Spleen (tissue), 11 donors: Measurements from ENCODE around the gene EML2. TPM values are rescaled to one million over a fixed set of nuclear protein-coding genes. Genes with fewer than 3 reads are reported as not detected.

ENCODE experiments used
- DNase-seq: peaks from one replicate; pipeline ENCODE4 v3.0.0-alpha.2; 2020
- H3K27ac ChIP-seq, 8 donors: fragments of 200-600 bp; sonication (generic) in 7 of 8; 1 replicate in 4 of 8; 2 replicates in 4 of 8; pipeline versions ENCODE4 v1.5.0 to v1.8.0; 2016 to 2021; ENCODE audit warnings: inconsistent platforms in 4 of 8, mild to moderate bottlenecking in 4 of 8, moderate library complexity in 1 of 8
- H3K27me3 ChIP-seq, 7 donors: fragments of 200-600 bp; sonication (generic) in 6 of 7; replicated peaks in 1 of 7; 1 replicate in 4 of 7; 2 replicates in 3 of 7; pipeline versions ENCODE4 v1.5.0 to v1.8.0; 2016 to 2021; ENCODE audit warnings: inconsistent platforms in 3 of 7, mild to moderate bottlenecking in 1 of 7
- H3K36me3 ChIP-seq, 6 donors: fragments of 200-600 bp; sonication (generic) in 5 of 6; 1 replicate in 4 of 6; 2 replicates in 2 of 6; pipeline versions ENCODE4 v1.5.0 to v1.8.0; 2016 to 2021; ENCODE audit warnings: inconsistent platforms in 2 of 6
- H3K4me1 ChIP-seq, 6 donors: fragments of 200-600 bp; sonication (generic) in 5 of 6; 1 replicate in 3 of 6; 2 replicates in 3 of 6; pipeline versions ENCODE4 v1.5.0 to v1.8.0; 2016 to 2021; ENCODE audit warnings: inconsistent platforms in 3 of 6
- H3K4me3 ChIP-seq, 8 donors: fragments of 200-600 bp; sonication (generic) in 7 of 8; 1 replicate in 4 of 8; 2 replicates in 4 of 8; pipeline versions ENCODE4 v1.5.0 to v1.8.0; 2016 to 2021; ENCODE audit warnings: inconsistent platforms in 4 of 8, mild to moderate bottlenecking in 4 of 8, moderate library complexity in 2 of 8
- H3K9me3 ChIP-seq, 8 donors: fragments of 200-600 bp; sonication (generic) in 7 of 8; 1 replicate in 4 of 8; 2 replicates in 4 of 8; pipeline versions ENCODE4 v1.5.0 to v1.8.0; 2016 to 2021; ENCODE audit warnings: inconsistent platforms in 4 of 8
- POLR2A ChIP-seq, 3 donors: fragments of 450-650 bp; IDR thresholded peaks; one replicate each; pipeline ENCODE4 v1.5.1; 2017; ENCODE audit warnings: antibody characterized with exemption in 3 of 3, mild to moderate bottlenecking in 1 of 3
- POLR2AphosphoS5 ChIP-seq, 3 donors: sonication (generic); formaldehyde crosslinking; IDR thresholded peaks; one replicate each; pipeline ENCODE4 v1.5.1; 2017; ENCODE audit warnings: antibody characterized with exemption in 3 of 3
- WGBS, 5 donors: extraction: QIAGEN DNeasy Blood & Tissue Kit in 3 of 5; methylation state at CpG; one replicate each; pipeline versions ENCODE4 v1.1.5 to v1.1.7; 2013 to 2018; 5-methylcytosine and 5-hydroxymethylcytosine counted together
- intact Hi-C: fragments of 100-400 bp; cut with DNase I; formaldehyde crosslinking; loops from one replicate; pipeline ENCODE4 v1.15.0; 2023; ENCODE audit warnings: low total_unique reads
- polyA plus RNA-seq, 3 donors: library from polyadenylated mRNA; stranded (reverse); fragments of 200-250 nt; gene quantifications; one replicate each; pipeline ENCODE4 v1.2.1, GENCODE V29; 2013
- total RNA-seq, 7 donors: library from RNA; depleted of rRNA in 3 of 7; stranded (reverse); fragments of >200 nt in 3 of 7; fragmentation: NEBNext Ultra II Directional in 4 of 7; extraction: Animal tissue kit (Norgen Biotek cat#: 25700) in 4 of 7; gene quantifications; one replicate each; pipeline versions ENCODE4 v1.1.0 to v1.2.1, GENCODE V29; 2016 to 2021
- TF ChIP-seq, protein P1 (sequence below), 11 experiments: fragments of 200-600 bp in 7 of 11; fragments of 450-650 bp in 4 of 11; sonication (generic) in 4 of 11; IDR thresholded peaks in 8 of 11; conservative IDR thresholded peaks in 3 of 11; 1 replicate in 7 of 11; 2 replicates in 4 of 11; pipeline versions ENCODE4 v1.4.0 to v1.8.0; 2016 to 2021; ENCODE audit warnings: antibody characterized with exemption in 11 of 11, inconsistent platforms in 4 of 11, mild to moderate bottlenecking in 1 of 11
- donor health status: healthy with polysubstance abuse.
- donor health status: DM: no; HTN: no; CAD: no; lungs with moderate emphysema.
- donor health status: DM: no; HTN: no; CAD: no.
- donor health status: Bipolar disorder and iron deficiency.
- donor health status: healthy.
- donor health status: DM: no; HTN: no; CAD: no.
- donor health status: DM: yes; HTN: yes; CAD: no.

Gene EML2
- total and polyA plus RNA-seq, 10 donors: 27.1 to 60.6 (median 40.4) TPM

DNA sequence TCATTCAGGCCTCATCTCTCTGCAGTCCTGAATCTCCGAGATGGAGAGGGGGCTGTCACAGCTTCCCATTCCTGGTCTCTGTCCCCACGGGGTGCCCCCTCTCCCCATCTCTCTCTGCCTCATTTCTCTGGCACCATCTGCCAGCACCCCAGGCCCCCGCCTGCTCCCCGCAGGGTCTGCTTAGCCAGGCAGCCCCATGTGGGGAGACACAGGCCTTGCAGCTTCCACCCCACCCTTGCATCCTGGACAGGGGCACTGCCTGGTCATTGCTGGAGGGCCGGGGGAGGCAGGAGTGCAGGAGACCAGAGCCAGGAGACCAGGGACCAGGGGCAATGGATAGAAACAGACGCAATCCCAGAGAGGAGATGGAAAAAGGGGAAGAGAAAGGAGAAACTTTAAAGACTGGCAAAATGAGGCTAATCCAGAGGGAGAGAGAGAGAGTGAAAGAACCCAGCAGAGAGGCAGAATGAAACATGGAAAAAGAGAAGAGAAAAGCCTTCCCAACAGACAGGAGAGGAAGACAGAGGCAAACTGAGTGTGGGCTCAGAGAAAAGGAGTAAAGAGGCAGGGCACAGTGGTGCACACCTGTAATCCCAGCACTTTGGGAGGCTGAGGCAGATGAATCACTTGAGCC is 20.0 kb upstream of the EML2 start:
- TF ChIP-seq POLR2AphosphoS5 (IDR thresholded peaks at IDR 0.05): no peak
- TF ChIP-seq, protein P1, sequence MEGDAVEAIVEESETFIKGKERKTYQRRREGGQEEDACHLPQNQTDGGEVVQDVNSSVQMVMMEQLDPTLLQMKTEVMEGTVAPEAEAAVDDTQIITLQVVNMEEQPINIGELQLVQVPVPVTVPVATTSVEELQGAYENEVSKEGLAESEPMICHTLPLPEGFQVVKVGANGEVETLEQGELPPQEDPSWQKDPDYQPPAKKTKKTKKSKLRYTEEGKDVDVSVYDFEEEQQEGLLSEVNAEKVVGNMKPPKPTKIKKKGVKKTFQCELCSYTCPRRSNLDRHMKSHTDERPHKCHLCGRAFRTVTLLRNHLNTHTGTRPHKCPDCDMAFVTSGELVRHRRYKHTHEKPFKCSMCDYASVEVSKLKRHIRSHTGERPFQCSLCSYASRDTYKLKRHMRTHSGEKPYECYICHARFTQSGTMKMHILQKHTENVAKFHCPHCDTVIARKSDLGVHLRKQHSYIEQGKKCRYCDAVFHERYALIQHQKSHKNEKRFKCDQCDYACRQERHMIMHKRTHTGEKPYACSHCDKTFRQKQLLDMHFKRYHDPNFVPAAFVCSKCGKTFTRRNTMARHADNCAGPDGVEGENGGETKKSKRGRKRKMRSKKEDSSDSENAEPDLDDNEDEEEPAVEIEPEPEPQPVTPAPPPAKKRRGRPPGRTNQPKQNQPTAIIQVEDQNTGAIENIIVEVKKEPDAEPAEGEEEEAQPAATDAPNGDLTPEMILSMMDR (IDR thresholded peaks at IDR 0.05 in 8 of 11, conservative IDR thresholded peaks at IDR 0.05 in 3 of 11): no peak
- no peak for TF ChIP-seq POLR2A (IDR thresholded peaks at IDR 0.05)
- no peak for DNase-seq
- 65 to 82% (median 68%) methylated on average over 6 of the region's 6 CpGs for WGBS, 5 donors
- intact Hi-C loops: no loop called here
- Histone ChIP-seq H3K27me3 (peaks cover 0 to 41% (median 0%) of the 10 kb centered on the region in 7 donors), H3K36me3 (no peaks in the 10 kb centered on the region), H3K4me1 (no peaks in the 10 kb centered on the region), H3K9me3 (no peaks in the 10 kb centered on the region), H3K4me3 (no peak overlapping the region), H3K27ac (no peak overlapping the region)

DNA sequence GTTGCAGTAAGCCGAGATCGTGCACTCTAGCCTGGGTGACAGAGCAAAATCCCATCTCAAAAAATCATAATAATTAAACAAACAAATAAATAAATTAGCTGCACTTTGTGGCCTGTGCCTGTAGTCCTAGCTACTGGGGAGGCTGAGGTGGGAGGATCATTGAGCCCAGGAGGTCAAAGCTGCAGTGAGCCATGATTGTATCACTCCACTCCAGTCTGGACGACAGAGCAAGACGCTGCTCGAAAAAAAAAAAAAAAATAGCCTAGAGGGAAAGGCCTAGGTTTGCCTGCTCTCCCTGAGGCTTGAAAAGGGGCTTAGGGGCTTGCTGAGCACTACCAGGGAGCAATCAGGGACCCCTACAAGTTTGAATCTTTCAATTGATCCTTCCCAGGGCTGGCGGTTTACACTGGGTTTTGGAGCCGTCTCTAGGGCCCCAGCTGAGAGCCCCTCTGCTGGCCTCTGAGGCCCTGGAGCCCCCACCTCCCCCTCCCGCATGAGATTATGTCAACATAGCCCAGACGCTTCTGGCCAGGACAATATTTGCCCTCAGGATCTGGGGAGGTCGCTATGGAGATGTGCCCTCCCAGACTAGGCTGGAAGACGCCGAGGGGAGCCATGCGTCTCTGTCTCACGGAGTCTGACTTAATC is 18.4 kb upstream of the EML2 start:
- intact Hi-C loops: no loop called here
- Histone ChIP-seq H3K4me3 (no peak overlapping the region), H3K9me3 (no peaks in the 10 kb centered on the region), H3K27me3 (peaks cover 0 to 25% (median 0%) of the 10 kb centered on the region in 7 donors), H3K36me3 (no peaks in the 10 kb centered on the region), H3K4me1 (no peaks in the 10 kb centered on the region), H3K27ac (no peak overlapping the region)
- WGBS, 5 donors: 52 to 63% (median 58%) methylated on average over 14 of the region's 14 CpGs
- DNase-seq: no peak
- TF ChIP-seq, protein P1 (IDR thresholded peaks at IDR 0.05 in 8 of 11, conservative IDR thresholded peaks at IDR 0.05 in 3 of 11): no peak
- TF ChIP-seq POLR2A (IDR thresholded peaks at IDR 0.05) (no peak), POLR2AphosphoS5 (IDR thresholded peaks at IDR 0.05) (no peak)

DNA sequence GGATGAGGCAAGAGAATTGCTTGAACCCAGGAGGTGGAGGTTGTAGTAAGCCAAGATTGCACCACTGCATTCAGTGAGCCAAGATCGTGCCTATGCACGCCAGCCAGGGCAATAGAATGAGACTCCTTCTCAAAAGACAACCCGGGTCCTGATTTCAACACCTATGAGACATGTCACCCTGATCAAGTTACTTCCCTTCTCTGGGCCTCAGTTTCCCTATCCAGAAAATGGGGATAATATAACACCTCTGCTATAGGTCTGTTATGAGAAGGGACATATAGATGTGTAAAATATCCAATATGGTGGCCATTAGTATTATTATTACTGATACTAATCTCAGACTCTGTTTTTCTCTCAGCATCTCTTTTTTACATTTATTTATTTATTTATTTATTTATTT is 15.9 kb upstream of the EML2 start:
- TF ChIP-seq POLR2A (IDR thresholded peaks at IDR 0.05) (no peak), POLR2AphosphoS5 (IDR thresholded peaks at IDR 0.05) (no peak)
- TF ChIP-seq, protein P1 (IDR thresholded peaks at IDR 0.05 in 8 of 11, conservative IDR thresholded peaks at IDR 0.05 in 3 of 11): no peak
- no peak overlapping the region for H3K4me3 ChIP-seq
- no peaks in the 10 kb centered on the region for H3K36me3 ChIP-seq
- H3K27ac ChIP-seq: no peak overlapping the region
- H3K9me3 ChIP-seq: no peaks in the 10 kb centered on the region
- intact Hi-C loops: no loop called here
- no peak for DNase-seq
- H3K4me1 ChIP-seq: no peaks in the 10 kb centered on the region
- peaks cover 0 to 11% (median 0%) of the 10 kb centered on the region in 7 donors for H3K27me3 ChIP-seq
- WGBS, 5 donors: 33 to 84% (median 71%) methylated on average over 3 of the region's 3 CpGs

DNA sequence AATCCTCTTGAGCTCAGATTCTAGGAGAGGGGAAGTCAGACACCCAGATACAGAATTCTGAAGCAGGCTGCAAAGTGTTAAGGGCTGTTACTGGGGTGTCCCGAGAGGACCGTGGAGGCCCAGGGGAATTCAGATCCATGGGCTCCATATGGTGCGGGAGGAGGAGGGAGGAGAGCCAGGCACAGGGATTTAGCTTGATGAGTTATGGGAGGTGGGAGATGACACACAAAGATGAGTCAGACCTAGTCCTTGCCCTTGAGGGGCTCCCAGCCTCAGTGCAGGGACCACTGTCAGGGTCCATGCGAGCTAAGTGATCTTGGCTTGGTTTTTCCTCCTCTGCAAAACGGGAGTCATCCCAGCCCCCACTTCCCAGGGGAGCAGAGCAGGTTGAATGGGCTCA is 14.4 kb upstream of the EML2 start:
- TF ChIP-seq, protein P1 (IDR thresholded peaks at IDR 0.05 in 8 of 11, conservative IDR thresholded peaks at IDR 0.05 in 3 of 11): no peak
- TF ChIP-seq POLR2AphosphoS5 (IDR thresholded peaks at IDR 0.05): no peak
- intact Hi-C loops: no loop called here
- H3K36me3 ChIP-seq: no peaks in the 10 kb centered on the region
- no peak overlapping the region for H3K4me3 ChIP-seq
- WGBS, 5 donors: 47 to 77% (median 63%) methylated on average over 5 of the region's 5 CpGs
- DNase-seq: no peak
- H3K27me3 ChIP-seq: peaks cover 0 to 7% (median 0%) of the 10 kb centered on the region in 7 donors
- no peaks in the 10 kb centered on the region for H3K4me1 ChIP-seq
- H3K9me3 ChIP-seq: no peaks in the 10 kb centered on the region
- no peak overlapping the region for H3K27ac ChIP-seq
